Liver (tissue), 9 donors: ENCODE measurements around the gene SYTL1. TPM values are rescaled to one million over a fixed set of nuclear protein-coding genes. Genes with fewer than 3 reads are reported as not detected.

Source experiments
- DNase-seq: peaks from one replicate; pipeline ENCODE4 v3.0.0-alpha.2; 2017; ENCODE audit warnings: low spot score
- H3K27ac ChIP-seq, 2 donors: one replicate each; pipeline ENCODE4 v1.7.0; 2013; ENCODE audit warnings: inconsistent platforms in 2 of 2, low read length in 2 of 2, control low read depth in 1 of 2, low read depth in 1 of 2, mild to moderate bottlenecking in 1 of 2
- H3K27me3 ChIP-seq, 4 donors: one replicate each; pipeline versions ENCODE4 v1.6.1 to v1.7.0; 2013; ENCODE audit warnings: low read length in 3 of 4, inconsistent platforms in 1 of 4, mild to moderate bottlenecking in 1 of 4, moderate library complexity in 1 of 4; ENCODE audit not compliant: control insufficient read depth in 4 of 4, insufficient read depth in 4 of 4
- H3K36me3 ChIP-seq, 4 donors: one replicate each; pipeline versions ENCODE4 v1.6.1 to v1.7.0; 2013; ENCODE audit warnings: low read length in 3 of 4, mild to moderate bottlenecking in 3 of 4, low read depth in 1 of 4, moderate library complexity in 1 of 4; ENCODE audit not compliant: control insufficient read depth in 4 of 4, insufficient read depth in 3 of 4
- H3K4me1 ChIP-seq, 4 donors: one replicate each; pipeline versions ENCODE4 v1.6.1 to v1.7.0; 2013; ENCODE audit warnings: low read length in 3 of 4, mild to moderate bottlenecking in 3 of 4, moderate library complexity in 1 of 4; ENCODE audit not compliant: control insufficient read depth in 4 of 4, insufficient read depth in 4 of 4
- H3K4me3 ChIP-seq, 3 donors: one replicate each; pipeline versions ENCODE4 v1.6.1 to v1.7.0; 2013; ENCODE audit warnings: low read length in 3 of 3, control low read depth in 1 of 3, low read depth in 1 of 3, mild to moderate bottlenecking in 1 of 3
- H3K9ac ChIP-seq, 2 donors: one replicate each; pipeline ENCODE4 v1.7.0; 2013; ENCODE audit warnings: low read length in 2 of 2, mild to moderate bottlenecking in 2 of 2, moderate library complexity in 2 of 2, control low read depth in 1 of 2, low read depth in 1 of 2
- H3K9me3 ChIP-seq, 4 donors: one replicate each; pipeline versions ENCODE4 v1.6.1 to v1.7.0; 2013; ENCODE audit warnings: low read length in 3 of 4; ENCODE audit not compliant: control insufficient read depth in 4 of 4
- CTCF ChIP-seq: fragments of 150-350 bp; IDR thresholded peaks from 2 replicates; pipeline ENCODE4 v1.5.1; 2017; ENCODE audit warnings: improper control_type of control experiment, low read depth, low read length; ENCODE audit not compliant: missing input control
- GABPA ChIP-seq, 2 donors: IDR thresholded peaks in 1 of 2; conservative IDR thresholded peaks in 1 of 2; 2 replicates each; pipeline ENCODE4 v1.6.1; 2016; ENCODE audit warnings: antibody characterized with exemption in 2 of 2, mild to moderate bottlenecking in 1 of 2, moderate library complexity in 1 of 2
- HNF4A ChIP-seq, 2 donors: conservative IDR thresholded peaks; 2 replicates each; pipeline ENCODE4 v1.6.1; 2016; ENCODE audit warnings: antibody characterized with exemption in 2 of 2, mild to moderate bottlenecking in 2 of 2
- MAX ChIP-seq: IDR thresholded peaks from 2 replicates; pipeline ENCODE4 v1.6.1; 2016; ENCODE audit warnings: antibody characterized with exemption
- NR2F2 ChIP-seq: IDR thresholded peaks from 2 replicates; pipeline ENCODE4 v1.6.1; 2016; ENCODE audit warnings: antibody characterized with exemption
- RAD21 ChIP-seq, 2 donors: IDR thresholded peaks; 2 replicates each; pipeline ENCODE4 v1.6.1; 2016; ENCODE audit warnings: antibody characterized with exemption in 2 of 2, mild to moderate bottlenecking in 2 of 2
- REST ChIP-seq: IDR thresholded peaks from 2 replicates; pipeline ENCODE4 v1.6.1; 2016; ENCODE audit warnings: antibody characterized with exemption, mild to moderate bottlenecking
- RXRA ChIP-seq, 2 donors: IDR thresholded peaks; 2 replicates each; pipeline ENCODE4 v1.6.1; 2017 to 2018; ENCODE audit warnings: antibody characterized with exemption in 2 of 2, mild to moderate bottlenecking in 1 of 2
- SP1 ChIP-seq: IDR thresholded peaks from 2 replicates; pipeline ENCODE4 v1.6.1; 2018; ENCODE audit warnings: antibody characterized with exemption, mild to moderate bottlenecking
- YY1 ChIP-seq: IDR thresholded peaks from 2 replicates; pipeline ENCODE4 v1.6.1; 2016; ENCODE audit warnings: antibody characterized with exemption, mild to moderate bottlenecking
- WGBS: extraction: QIAGEN DNeasy Blood & Tissue Kit; methylation state at CpG from one replicate; pipeline ENCODE4 v1.1.7; 2013; 5-methylcytosine and 5-hydroxymethylcytosine counted together
- polyA plus RNA-seq, 2 donors: library from polyadenylated mRNA; stranded (reverse) in 1 of 2; unstranded in 1 of 2; fragments of 200-250 nt in 1 of 2; fragments of >200 nt in 1 of 2; fragmentation: Nextera tagmentation in 1 of 2; extraction: Ambion mirVana in 1 of 2; gene quantifications; one replicate each; pipeline versions ENCODE4 v1.2.1 to v1.2.3, GENCODE V29; 2013 to 2015
- total RNA-seq, 2 donors: library from RNA; depleted of rRNA; stranded (reverse); fragments of >200 nt; gene quantifications; one replicate each; pipeline ENCODE4 v1.2.3, GENCODE V29; 2014
- donor health status: healthy.
- donor health status: healthy.
- donor health status: healthy.
- donor health status: healthy.
- donor health status: healthy.

SYTL1 gene
- total and polyA plus RNA-seq, 4 donors, result 0.73 to 3.9 (median 1.4) TPM

GRCh38 chr1:27399251-27400025 is 57.6 kb downstream of the SYTL1 start:
- TF ChIP-seq REST (no peak), RAD21 (IDR thresholded peaks at IDR 0.05) (no peak), RXRA (IDR thresholded peaks at IDR 0.05) (no peak), CTCF (no peak)
- Histone ChIP-seq H3K9me3 (no peaks in the 10 kb centered on the region), H3K27me3 (no peaks in the 10 kb centered on the region), H3K9ac (no peak overlapping the region), H3K4me1 (peaks cover 0 to 12% (median 2%) of the 10 kb centered on the region in 4 donors), H3K36me3 (no peaks in the 10 kb centered on the region), H3K4me3 (no peak overlapping the region), H3K27ac (no peak overlapping the region)
- DNase-seq, result no peak
- WGBS, result 55% methylated on average over 19 of the region's 19 CpGs

GRCh38 chr1:27400082-27400962 is 58.5 kb downstream of the SYTL1 start:
- Histone ChIP-seq H3K27me3 (no peaks in the 10 kb centered on the region), H3K36me3 (no peaks in the 10 kb centered on the region), H3K9me3 (no peaks in the 10 kb centered on the region), H3K9ac (no peak overlapping the region), H3K4me1 (peaks cover 0 to 12% (median 2%) of the 10 kb centered on the region in 4 donors), H3K27ac (no peak overlapping the region), H3K4me3 (no peak overlapping the region)
- WGBS, result 43% methylated on average over 13 of the region's 13 CpGs
- no peak for TF ChIP-seq CTCF
- TF ChIP-seq MAX, result no peak
- no peak for TF ChIP-seq SP1
- TF ChIP-seq YY1, result no peak
- no peak for TF ChIP-seq RXRA (IDR thresholded peaks at IDR 0.05)
- TF ChIP-seq GABPA (IDR thresholded peaks at IDR 0.05 in 1 of 2, conservative IDR thresholded peaks at IDR 0.05 in 1 of 2), result no peak
- TF ChIP-seq RAD21 (IDR thresholded peaks at IDR 0.05), result no peak
- no peak for TF ChIP-seq NR2F2
- no peak for TF ChIP-seq HNF4A (conservative IDR thresholded peaks at IDR 0.05)
- no peak for DNase-seq
